IMR-90 (cell line): ENCODE results near the gene DDI2. TPM values are rescaled to one million over a fixed set of nuclear protein-coding genes. Genes with fewer than 3 reads are reported as not detected.

Experiments
- ATAC-seq: fragments of 200-7000 bp; cut with Tn5 transposase; 2 replicates; pipeline ENCODE4 v1.9.1; 2020; ENCODE audit warnings: low read depth, mild to moderate bottlenecking, moderate library complexity
- BruUV-seq: library from RNA; stranded (reverse); fragments of 400-500 nt; replicated peaks from 2 replicates; lab custom pipeline; 2021; lab: Mats Ljungman, UMichigan
- CTCF ChIA-PET: fragments of 300-600 bp; formaldehyde crosslinking; extraction: SDS; loops from one replicate; lab custom pipeline; 2021; ENCODE audit warnings: antibody characterized with exemption; lab: Yijun Ruan, JAX
- POLR2A ChIA-PET: fragments of 300-600 bp; sonication (Branson Sonifier 250); formaldehyde crosslinking; loops from one replicate; lab custom pipeline; 2022; ENCODE audit warnings: antibody characterized with exemption; ENCODE audit not compliant: unreplicated experiment; lab: Charles Lee
- DNase-seq: peaks from one replicate; pipeline ENCODE4 v3.0.0; 2013
- H2AFZ ChIP-seq: replicated peaks from 2 replicates; pipeline ENCODE3; 2013; ENCODE audit warnings: low read length, mild to moderate bottlenecking; ENCODE audit not compliant: poor library complexity
- H2AK5ac ChIP-seq: 2 replicates; pipeline ENCODE4 v1.6.1; 2013; ENCODE audit warnings: low read depth, low read length, inconsistent platforms
- H2AK9ac ChIP-seq: replicated peaks from 2 replicates; pipeline ENCODE3; 2013; ENCODE audit warnings: mild to moderate bottlenecking, low read depth, low read length, moderate library complexity; ENCODE audit not compliant: poor library complexity
- H2BK120ac ChIP-seq: 2 replicates; pipeline ENCODE4 v1.6.1; 2013; ENCODE audit warnings: low read depth, low read length, inconsistent platforms
- H2BK15ac ChIP-seq: 3 replicates; pipeline ENCODE4 v1.6.1; 2013; ENCODE audit warnings: low read depth, low read length, inconsistent platforms
- H2BK20ac ChIP-seq: 2 replicates; pipeline ENCODE4 v1.6.1; 2013; ENCODE audit warnings: low read depth, mild to moderate bottlenecking, inconsistent platforms, low read length, moderate library complexity
- H2BK5ac ChIP-seq: 2 replicates; pipeline ENCODE4 v1.6.1; 2013; ENCODE audit warnings: mild to moderate bottlenecking, low read depth, low read length, inconsistent platforms; ENCODE audit not compliant: poor library complexity, severe bottlenecking
- H3K14ac ChIP-seq: replicated peaks from 2 replicates; pipeline ENCODE4 v1.6.1; 2013; ENCODE audit warnings: low read depth, low read length, inconsistent platforms
- H3K18ac ChIP-seq: 2 replicates; pipeline ENCODE4 v1.6.1; 2013; ENCODE audit warnings: low read depth, low read length, control low read depth
- H3K23ac ChIP-seq: 2 replicates; pipeline ENCODE4 v1.6.1; 2013; ENCODE audit warnings: low read depth, low read length, inconsistent platforms
- H3K27ac ChIP-seq: 2 replicates; pipeline ENCODE4 v1.5.1; 2013; ENCODE audit warnings: mild to moderate bottlenecking, control low read depth, low read length; ENCODE audit not compliant: insufficient read depth
- H3K27me3 ChIP-seq: 2 replicates; pipeline ENCODE4 v1.6.1; 2013; ENCODE audit warnings: low read length; ENCODE audit not compliant: control insufficient read depth, insufficient read depth
- H3K36me3 ChIP-seq: 2 replicates; pipeline ENCODE4 v1.6.1; 2013; ENCODE audit warnings: low read length, mixed read lengths; ENCODE audit not compliant: control insufficient read depth, insufficient read depth
- H3K4ac ChIP-seq: 2 replicates; pipeline ENCODE4 v1.6.1; 2013; ENCODE audit warnings: low read depth, low read length, inconsistent platforms
- H3K4me1 ChIP-seq: 2 replicates; pipeline ENCODE4 v1.6.1; 2013; ENCODE audit warnings: low read length, mixed read lengths; ENCODE audit not compliant: control insufficient read depth, insufficient read depth
- H3K4me2 ChIP-seq: 2 replicates; pipeline ENCODE4 v1.6.1; 2013; ENCODE audit warnings: low read depth, mild to moderate bottlenecking, control low read depth, low read length, moderate library complexity
- H3K4me3 ChIP-seq: 2 replicates; pipeline ENCODE4 v1.5.1; 2013; ENCODE audit warnings: low read depth, mild to moderate bottlenecking, control low read depth, low read length, moderate library complexity; ENCODE audit not compliant: insufficient read depth
- H3K56ac ChIP-seq: 2 replicates; pipeline ENCODE4 v1.6.1; 2013; ENCODE audit warnings: low read length, inconsistent platforms; ENCODE audit not compliant: insufficient read depth; ENCODE audit errors: extremely low read depth
- H3K79me1 ChIP-seq, 2 experiments: 2 replicates each; pipeline ENCODE4 v1.6.1; 2013; ENCODE audit warnings: low read length in 2 of 2, inconsistent platforms in 1 of 2, low read depth in 1 of 2
- H3K9ac ChIP-seq: 2 replicates; pipeline ENCODE4 v1.6.1; 2013; ENCODE audit warnings: low read depth, low read length, control low read depth
- H3K9me1 ChIP-seq: 2 replicates; pipeline ENCODE4 v1.6.1; 2013; ENCODE audit warnings: low read length, inconsistent platforms; ENCODE audit not compliant: insufficient read depth
- H3K9me3 ChIP-seq: 2 replicates; pipeline ENCODE4 v1.6.1; 2013; ENCODE audit warnings: low read length; ENCODE audit not compliant: control insufficient read depth, insufficient read depth
- H4K20me1 ChIP-seq: 2 replicates; pipeline ENCODE4 v1.6.1; 2013; ENCODE audit warnings: low read length, inconsistent platforms; ENCODE audit not compliant: insufficient read depth
- H4K5ac ChIP-seq: 2 replicates; pipeline ENCODE4 v1.6.1; 2013; ENCODE audit warnings: mild to moderate bottlenecking, low read depth, low read length, control low read depth
- H4K8ac ChIP-seq, 2 experiments: 2 replicates each; pipeline ENCODE4 v1.6.1; 2013; ENCODE audit warnings: low read depth in 2 of 2, low read length in 2 of 2, control low read depth in 1 of 2, inconsistent platforms in 1 of 2
- H4K91ac ChIP-seq: 2 replicates; pipeline ENCODE4 v1.6.1; 2013; ENCODE audit warnings: low read depth, low read length, inconsistent platforms; ENCODE audit not compliant: insufficient read depth
- FOS ChIP-seq: fragments of 150-350 bp; IDR thresholded peaks from 2 replicates; pipeline ENCODE4 v1.6.1; 2016; ENCODE audit warnings: low read depth, low read length
- POLR2A ChIP-seq: IDR thresholded peaks from 2 replicates; pipeline ENCODE4 v1.6.1; 2012; ENCODE audit warnings: mild to moderate bottlenecking, low read depth, low read length
- SMC3 ChIP-seq: fragments of 150-350 bp; IDR thresholded peaks from 2 replicates; pipeline ENCODE4 v1.6.1; 2016; ENCODE audit warnings: low read depth, mild to moderate bottlenecking, antibody characterized with exemption, low read length, moderate library complexity
- dilution Hi-C: fragments of 300-500 bp; cut with HindIII; formaldehyde crosslinking; loops from one replicate; pipeline ENCODE4 v1.14.3; 2018; ENCODE audit warnings: low sequenced_read_pairs; ENCODE audit not compliant: unreplicated experiment
- in situ Hi-C: fragments of 300-500 bp; cut with MboI; formaldehyde crosslinking; loops from 3 replicates; pipeline ENCODE4 v1.14.3; 2019; ENCODE audit warnings: low sequenced_read_pairs, inconsistent platforms, mixed read lengths
- intact Hi-C: fragments of 100-400 bp; cut with micrococcal nuclease; formaldehyde crosslinking; loops from 2 replicates; pipeline ENCODE4 v1.10.0; 2022
- polyA plus RNA-seq, 3 experiments: library from polyadenylated mRNA; depleted of rRNA; stranded (reverse); fragments of >200 nt; gene quantifications; 2 replicates each; pipeline ENCODE4 v1.2.3, GENCODE V29; 2012; ENCODE audit warnings: low replicate concordance in 1 of 3
- total RNA-seq: library from RNA; depleted of rRNA; stranded (reverse); fragments of >200 nt; gene quantifications from 2 replicates; pipeline ENCODE4 v1.2.3, GENCODE V29; 2012

Gene DDI2
- total and polyA plus RNA-seq, 2 of the 4 experiments (the other 2 are of a cell fraction) = 6.0 to 13.4 TPM

DNA sequence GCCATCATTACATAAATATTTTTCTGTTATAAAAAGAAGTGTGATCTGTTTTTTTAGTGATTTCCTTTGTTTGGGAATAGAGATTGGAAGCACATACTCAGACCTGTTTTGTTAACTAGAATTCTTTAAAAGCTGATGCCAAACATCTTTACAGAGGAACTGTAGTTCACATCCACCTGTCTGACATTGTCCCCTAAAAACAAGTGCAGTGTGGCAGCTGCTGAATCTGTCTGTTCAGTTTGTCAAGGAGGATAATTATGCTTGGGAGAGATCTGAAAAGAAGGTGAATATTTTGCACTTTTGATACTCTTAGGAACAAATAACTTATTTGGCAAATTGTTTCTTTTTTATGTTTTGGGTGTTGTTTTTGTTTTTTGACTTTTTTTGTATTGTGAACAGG, 46.0 kb upstream of the DDI2 start:
- H3K27me3 ChIP-seq = no peaks in the 10 kb centered on the region
- no TSS peak for BruUV-seq
- no peak overlapping the region for H3K14ac ChIP-seq
- no peak overlapping the region for H4K8ac ChIP-seq
- H4K5ac ChIP-seq = no peak overlapping the region
- H3K23ac ChIP-seq = no peak overlapping the region
- H3K4me3 ChIP-seq = no peak overlapping the region
- H2BK120ac ChIP-seq = no peak overlapping the region
- no peaks in the 10 kb centered on the region for H4K20me1 ChIP-seq
- 0 out of 4 replicates have a peak, but pooled peaks cover 0 to 4% of the 10 kb centered on the region in 2 experiments for H3K79me1 ChIP-seq
- H2BK15ac ChIP-seq = no peak overlapping the region
- H2AFZ ChIP-seq = no peak overlapping the region
- no peak overlapping the region for H2AK9ac ChIP-seq
- no peak overlapping the region for H2BK20ac ChIP-seq
- no peak overlapping the region for H3K27ac ChIP-seq
- no peak overlapping the region for H2BK5ac ChIP-seq
- POLR2A ChIA-PET = no interaction called here
- peaks cover 2% of the 10 kb centered on the region; the same call in 1 of the 2 replicates for H3K9me1 ChIP-seq
- DNase-seq = no peak
- no peak overlapping the region for H3K4me2 ChIP-seq
- peaks cover 25% of the 10 kb centered on the region for H3K36me3 ChIP-seq
- H3K56ac ChIP-seq = no peak overlapping the region
- intact Hi-C loops (no loop called here), dilution Hi-C loops (no loop called here), in situ Hi-C loops (no loop called here)
- TF ChIP-seq POLR2A (no peak), SMC3 (no peak), FOS (no peak)
- no peaks in the 10 kb centered on the region for H3K4me1 ChIP-seq
- no peak overlapping the region for H4K91ac ChIP-seq
- ATAC-seq = no peak
- H3K9ac ChIP-seq = no peak overlapping the region
- H3K9me3 ChIP-seq = no peaks in the 10 kb centered on the region
- CTCF ChIA-PET = interaction anchor here (0.6 kb wide), 1 partner anchor 10 kb away, joined by 3 read pairs; no protein-coding TSS in a partner anchor
- H3K4ac ChIP-seq = no peak overlapping the region
- no peak overlapping the region for H2AK5ac ChIP-seq
- H3K18ac ChIP-seq = no peak overlapping the region
